Ovary (tissue), 9 donors: Measurements from ENCODE around the gene GAS6. TPM values are rescaled to one million over a fixed set of nuclear protein-coding genes. Genes with fewer than 3 reads are reported as not detected.
A peak's percentile ranks its signal among the peaks of the same experiment; 100 is the strongest.

Source experiments
- DNase-seq, 5 donors: peaks; one replicate each; pipeline ENCODE4 v3.0.0-alpha.2; 2019 to 2020
- H3K27ac ChIP-seq, 2 donors: fragments of 200-600 bp; one replicate each; pipeline versions ENCODE4 v1.5.1 to v1.8.0; 2019 to 2022
- H3K27me3 ChIP-seq: fragments of 200-600 bp; one replicate; pipeline ENCODE4 v1.8.0; 2022
- H3K36me3 ChIP-seq: fragments of 200-600 bp; sonication (generic); one replicate; pipeline ENCODE4 v1.5.1; 2019
- H3K4me1 ChIP-seq: one replicate; pipeline ENCODE4 v1.8.1; 2013; ENCODE audit warnings: mild to moderate bottlenecking, moderate library complexity; ENCODE audit not compliant: insufficient read depth
- H3K4me3 ChIP-seq: fragments of 200-600 bp; sonication (generic); one replicate; pipeline ENCODE4 v1.5.1; 2017
- H3K9me3 ChIP-seq, 2 donors: fragments of 200-600 bp in 1 of 2; sonication (generic) in 1 of 2; one replicate each; pipeline versions ENCODE4 v1.5.1 to v1.8.1; 2013 to 2019; ENCODE audit warnings: mild to moderate bottlenecking in 1 of 2, moderate library complexity in 1 of 2
- CTCF ChIP-seq, 3 donors: fragments of 450-650 bp in 2 of 3; fragments of 200-600 bp in 1 of 3; IDR thresholded peaks; one replicate each; pipeline versions ENCODE4 v1.5.1 to v1.8.0; 2016 to 2022; ENCODE audit warnings: antibody characterized with exemption in 3 of 3, mild to moderate bottlenecking in 1 of 3
- EP300 ChIP-seq: sonication (generic); formaldehyde crosslinking; IDR thresholded peaks from one replicate; pipeline ENCODE4 v1.6.1; 2017; ENCODE audit warnings: antibody characterized with exemption
- POLR2A ChIP-seq: fragments of 450-650 bp; IDR thresholded peaks from one replicate; pipeline ENCODE4 v1.6.1; 2017; ENCODE audit warnings: antibody characterized with exemption, mild to moderate bottlenecking, moderate library complexity
- WGBS, 3 donors: extraction: QIAGEN DNeasy Blood & Tissue Kit in 1 of 3; methylation state at CpG; one replicate each; pipeline versions ENCODE4 v1.1.5 to v1.1.7; 2013 to 2017; 5-methylcytosine and 5-hydroxymethylcytosine counted together
- intact Hi-C, 4 donors: fragments of 100-400 bp; cut with DNase I; formaldehyde crosslinking; loops; one replicate each; pipeline versions ENCODE4 v1.11.0 to v1.15.1; 2022 to 2023
- polyA plus RNA-seq, 2 donors: library from polyadenylated mRNA; stranded (reverse); fragments of 200-250 nt in 1 of 2; fragments of 350-450 nt in 1 of 2; fragmentation: Illumina TruSeq in 1 of 2; extraction: RNeasy Lipid Tissue Mini Kit (QIAGEN cat#74804) in 1 of 2; gene quantifications; one replicate each; pipeline ENCODE4 v1.2.3, GENCODE V29; 2013 to 2014
- total RNA-seq, 7 donors: library from RNA; depleted of rRNA in 2 of 7; stranded (reverse); fragments of >200 nt in 2 of 7; fragmentation: NEBNext Ultra II Directional in 3 of 7; extraction: Animal tissue kit (Norgen Biotek cat#: 25700) in 3 of 7; gene quantifications; one replicate each; pipeline versions ENCODE4 v1.1.0 to v1.2.4, GENCODE V29; 2016 to 2023
- donor health status: DM: no; HTN: no; CAD: no; lungs with moderate emphysema.
- donor health status: DM: no; HTN: no; CAD: no.
- donor health status: Bipolar disorder and iron deficiency.
- donor health status: DM: yes; HTN: yes; CAD: no.
- donor health status: DM: no; HTN: no; CAD: no.
- donor health status: DM: yes; HTN: yes; CAD: no.

GAS6 gene
- total and polyA plus RNA-seq, 9 donors: 44.9 to 336 (median 143) TPM

DNA sequence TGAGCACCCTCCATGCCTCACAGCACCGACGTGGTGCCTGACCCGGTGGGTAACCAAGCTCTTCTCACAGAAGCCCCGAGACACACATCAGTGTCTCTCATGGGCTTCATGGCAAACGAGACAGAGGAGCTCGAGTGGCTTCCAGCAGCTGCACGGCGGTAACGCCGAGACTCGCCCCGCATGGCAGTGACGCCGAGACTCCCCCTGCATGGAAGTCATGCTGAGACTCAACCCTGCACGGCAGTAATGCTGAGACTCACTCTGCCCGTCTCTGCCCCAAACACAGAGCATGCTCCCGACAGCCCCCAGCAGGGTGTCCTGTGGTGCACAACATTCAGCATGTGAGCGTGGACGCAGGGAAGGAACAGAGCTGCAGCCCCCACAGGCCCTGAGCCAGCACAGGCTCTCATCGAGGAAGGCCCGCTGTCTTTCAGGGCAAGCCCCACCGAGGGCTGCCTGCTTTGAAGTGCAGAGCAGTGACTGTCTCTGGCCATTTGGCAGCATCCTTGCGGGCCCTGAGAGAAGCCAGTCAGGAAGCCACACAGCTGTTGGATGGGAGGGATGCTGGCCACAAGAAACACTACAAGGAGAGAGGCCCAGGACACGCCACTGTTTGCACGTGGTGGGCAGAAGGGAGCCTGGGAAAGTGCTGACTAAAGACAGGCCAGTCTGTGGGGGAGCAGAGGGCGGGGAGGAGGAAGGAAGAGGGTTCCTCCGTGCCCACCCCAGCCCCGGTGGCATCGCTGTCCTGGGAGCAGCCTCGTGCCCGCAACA lies 9.5 kb downstream of the GAS6 start:
- peaks cover 35% of the 10 kb centered on the region for H3K4me1 ChIP-seq
- peak overlapping the region in 1 of 2 donors; percentile 35 for H3K27ac ChIP-seq
- 32 to 40% (median 40%) methylated on average over 31 of the region's 31 CpGs for WGBS, 3 donors
- intact Hi-C loops: no loop called here
- peak in 4 of 5 donors; percentile 29 to 52 (median 38) for DNase-seq
- no peak for TF ChIP-seq CTCF (IDR thresholded peaks at IDR 0.05)
- no peak for TF ChIP-seq POLR2A
- no peak for TF ChIP-seq EP300
- H3K9me3 ChIP-seq: no peaks in the 10 kb centered on the region
- H3K27me3 ChIP-seq: no peaks in the 10 kb centered on the region
- H3K4me3 ChIP-seq: no peak overlapping the region
- no peaks in the 10 kb centered on the region for H3K36me3 ChIP-seq

- H3K9me3 ChIP-seq: no peaks in the 10 kb centered on the region
- TF ChIP-seq CTCF (IDR thresholded peaks at IDR 0.05) (no peak), POLR2A (no peak), EP300 (no peak)
- no peaks in the 10 kb centered on the region for H3K27me3 ChIP-seq
- intact Hi-C loops: no loop called here
- WGBS, 3 donors: 26% methylated on average over 11 of the region's 11 CpGs
- peak; percentile 10 to 42 (median 28) for DNase-seq
- no peak overlapping the region for H3K4me3 ChIP-seq
- peak overlapping the region; percentile 28 to 35 for H3K27ac ChIP-seq
- H3K36me3 ChIP-seq: no peaks in the 10 kb centered on the region
- H3K4me1 ChIP-seq: peaks cover 33% of the 10 kb centered on the region
Observed at GRCh38 chr13:113853518-113854237, 10.2 kb downstream of the GAS6 start.

DNA sequence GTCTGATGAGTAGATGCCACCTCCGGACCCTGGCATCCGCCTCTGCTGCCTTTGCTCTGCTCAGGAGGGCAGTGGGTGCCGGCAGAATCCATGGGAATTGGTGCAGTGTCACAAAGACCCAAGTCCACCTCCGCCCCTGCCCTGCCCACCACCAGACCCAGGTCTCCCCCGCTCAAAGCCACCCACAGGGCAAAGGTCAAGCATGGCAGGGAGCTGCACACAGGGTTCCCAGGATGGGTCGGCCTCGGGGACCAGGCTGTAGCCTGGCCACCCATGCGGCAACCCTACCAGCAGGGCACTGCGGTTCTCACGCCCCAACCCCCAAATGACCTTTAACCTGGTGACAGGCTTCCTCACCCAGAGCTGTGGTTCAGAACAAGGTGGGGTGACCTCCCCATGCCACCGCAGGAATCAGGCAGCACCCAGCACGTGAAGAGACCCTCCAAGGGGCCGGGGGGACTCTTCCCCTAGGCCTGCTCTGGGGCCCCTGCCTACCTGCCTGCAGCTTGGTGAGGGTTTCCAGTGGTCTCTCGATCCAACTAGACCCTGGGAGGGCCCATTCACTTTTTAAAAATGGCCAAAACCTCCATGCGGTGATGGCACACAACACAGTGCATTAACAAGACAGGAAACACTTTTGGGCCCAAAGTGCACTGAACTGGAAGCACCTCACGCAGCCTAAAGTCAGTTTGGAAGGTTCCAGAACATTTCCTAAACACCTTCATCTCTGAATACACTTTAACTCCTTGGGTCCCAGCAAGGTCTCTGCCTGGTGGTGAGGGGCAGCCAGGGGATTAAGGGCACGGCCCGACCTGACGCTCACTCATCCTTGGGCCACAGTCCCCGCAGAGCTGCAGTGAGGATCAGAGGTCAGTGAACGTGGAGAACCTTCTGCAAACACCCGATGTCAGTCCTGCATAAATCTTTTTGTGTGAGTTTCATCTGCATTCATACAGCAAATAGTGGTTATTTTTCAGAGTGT lies 11.0 kb downstream of the GAS6 start:
- H3K9me3 ChIP-seq: no peaks in the 10 kb centered on the region
- H3K27ac ChIP-seq: no peak overlapping the region
- intact Hi-C loops: no loop called here
- TF ChIP-seq POLR2A: no peak
- TF ChIP-seq CTCF (IDR thresholded peaks at IDR 0.05): no peak
- TF ChIP-seq EP300: no peak
- H3K36me3 ChIP-seq: no peaks in the 10 kb centered on the region
- peaks cover 33% of the 10 kb centered on the region for H3K4me1 ChIP-seq
- 68 to 70% (median 69%) methylated on average over 22 of the region's 22 CpGs for WGBS, 3 donors
- DNase-seq: peak; percentile 12 to 38 (median 27)
- no peaks in the 10 kb centered on the region for H3K27me3 ChIP-seq
- H3K4me3 ChIP-seq: no peak overlapping the region
